ENCODE data around the gene ZNF783. TPM values are rescaled to one million over a fixed set of nuclear protein-coding genes. Genes with fewer than 3 reads are reported as not detected.

Gene ZNF783
- total and polyA plus RNA-seq, 2 donors (not counting 1 experiment from before 2014, with no cell fraction given) = 38.1 to 43.8 TPM

DNA sequence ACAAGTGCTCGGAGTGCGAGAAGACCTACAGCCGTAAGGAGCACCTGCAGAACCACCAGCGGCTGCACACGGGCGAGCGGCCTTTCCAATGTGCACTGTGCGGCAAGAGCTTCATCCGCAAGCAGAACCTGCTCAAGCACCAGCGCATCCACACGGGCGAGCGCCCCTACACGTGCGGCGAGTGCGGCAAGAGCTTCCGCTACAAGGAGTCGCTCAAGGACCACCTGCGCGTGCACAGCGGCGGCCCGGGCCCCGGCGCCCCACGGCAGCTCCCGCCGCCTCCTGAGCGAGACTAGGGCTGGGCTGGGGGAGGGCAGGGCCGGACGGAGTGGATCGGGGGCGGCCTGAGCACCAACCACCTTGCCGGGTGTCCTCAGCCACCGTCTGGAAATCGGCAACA lies 37.6 kb upstream of the ZNF783 start:
- CTCF ChIA-PET = no interaction called here
- intact Hi-C loops (cut with micrococcal nuclease) = no loop called here
- H3K36me3 ChIP-seq (replicated peaks in 1 of 2; ENCODE audit: control extremely low read depth in 1 of 2, control insufficient read depth in 1 of 2, extremely low read depth in 1 of 2, insufficient read depth in 2 of 2, low read length in 1 of 2) = peaks cover 0 to 13% of the 10 kb centered on the region in 2 experiments
- no peaks in the 10 kb centered on the region for H4K20me1 ChIP-seq (ENCODE audit: control insufficient read depth, insufficient read depth, low read length, poor library complexity, severe bottlenecking)
- TF ChIP-seq, protein P1, sequence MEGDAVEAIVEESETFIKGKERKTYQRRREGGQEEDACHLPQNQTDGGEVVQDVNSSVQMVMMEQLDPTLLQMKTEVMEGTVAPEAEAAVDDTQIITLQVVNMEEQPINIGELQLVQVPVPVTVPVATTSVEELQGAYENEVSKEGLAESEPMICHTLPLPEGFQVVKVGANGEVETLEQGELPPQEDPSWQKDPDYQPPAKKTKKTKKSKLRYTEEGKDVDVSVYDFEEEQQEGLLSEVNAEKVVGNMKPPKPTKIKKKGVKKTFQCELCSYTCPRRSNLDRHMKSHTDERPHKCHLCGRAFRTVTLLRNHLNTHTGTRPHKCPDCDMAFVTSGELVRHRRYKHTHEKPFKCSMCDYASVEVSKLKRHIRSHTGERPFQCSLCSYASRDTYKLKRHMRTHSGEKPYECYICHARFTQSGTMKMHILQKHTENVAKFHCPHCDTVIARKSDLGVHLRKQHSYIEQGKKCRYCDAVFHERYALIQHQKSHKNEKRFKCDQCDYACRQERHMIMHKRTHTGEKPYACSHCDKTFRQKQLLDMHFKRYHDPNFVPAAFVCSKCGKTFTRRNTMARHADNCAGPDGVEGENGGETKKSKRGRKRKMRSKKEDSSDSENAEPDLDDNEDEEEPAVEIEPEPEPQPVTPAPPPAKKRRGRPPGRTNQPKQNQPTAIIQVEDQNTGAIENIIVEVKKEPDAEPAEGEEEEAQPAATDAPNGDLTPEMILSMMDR (IDR thresholded peaks at IDR 0.05) = no peak
- TF ChIP-seq EZH2 (IDR thresholded peaks at IDR 0.05; ENCODE audit: borderline replicate concordance, insufficient read depth, low read depth, low read length, poor library complexity, severe bottlenecking) = no peak
- no peaks in the 10 kb centered on the region for H3K79me2 ChIP-seq (ENCODE audit: control insufficient read depth, insufficient read depth, low read length)
- no peak overlapping the region for H3K4me2 ChIP-seq (replicated peaks; ENCODE audit: low read depth, low read length, poor library complexity, severe bottlenecking)
- no peaks in the 10 kb centered on the region for H3K9me3 Mint-ChIP-seq (ENCODE audit: insufficient read depth)
- DNase-seq (no peak), ATAC-seq (ENCODE audit: low read depth) (no peak)
- H2AFZ ChIP-seq (ENCODE audit: insufficient read depth, low read depth, low read length, poor library complexity, severe bottlenecking) = no peak overlapping the region
- no peaks in the 10 kb centered on the region for H3K4me1 ChIP-seq (ENCODE audit: control insufficient read depth in 2 of 2, insufficient read depth in 2 of 2, low read length in 2 of 2)
- H3K4me1 Mint-ChIP-seq = no peaks in the 10 kb centered on the region
- H3K9me3 ChIP-seq (ENCODE audit: control extremely low read depth in 1 of 3, control insufficient read depth in 2 of 3, insufficient read depth in 1 of 3, low read length in 2 of 3) = peaks cover 0 to 14% (median 0%) of the 10 kb centered on the region in 3 donors
- H3K4me3 Mint-ChIP-seq = no peak overlapping the region
- H3K27ac ChIP-seq (ENCODE audit: low read length in 2 of 2) = no peak overlapping the region
- POLR2A ChIA-PET = no interaction called here
- no peaks in the 10 kb centered on the region for H3K27me3 Mint-ChIP-seq
- H3K4me3 ChIP-seq (ENCODE audit: control extremely low read depth in 1 of 5, extremely low read depth in 1 of 5, insufficient read depth in 1 of 5, low read depth in 2 of 5, low read length in 4 of 5) = no peak overlapping the region
- WGBS (ENCODE audit: insufficient coverage) = 98% methylated on average over 37 of the region's 37 CpGs
- no peaks in the 10 kb centered on the region for H3K27me3 ChIP-seq (replicated peaks in 1 of 4; ENCODE audit: control extremely low read depth in 1 of 4, control insufficient read depth in 3 of 4, insufficient read depth in 4 of 4, low read length in 3 of 4)
- no peak overlapping the region for H3K9ac ChIP-seq (ENCODE audit: low read length)
- no peak overlapping the region for H3K27ac Mint-ChIP-seq

DNA sequence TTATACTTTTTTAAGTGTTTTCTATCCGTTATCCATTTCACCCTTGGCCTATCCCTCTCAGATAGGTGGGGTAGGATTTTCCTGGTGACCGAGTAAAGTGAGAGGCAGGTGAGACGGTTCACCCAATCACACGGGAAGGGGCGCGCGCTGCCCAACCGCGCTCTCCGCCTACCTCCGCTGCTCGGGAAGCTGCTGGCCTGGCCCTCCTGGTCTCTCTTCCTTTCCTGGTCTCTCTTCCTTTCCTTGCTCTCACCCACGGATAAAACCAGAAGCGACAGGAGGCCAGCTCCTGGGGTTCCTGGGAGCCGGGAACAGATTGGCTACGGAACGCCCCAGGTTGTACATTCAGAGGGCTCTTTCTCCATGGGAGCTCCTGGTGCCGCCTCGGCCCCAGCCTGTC lies 36.9 kb upstream of the ZNF783 start:
- Histone ChIP-seq H3K36me3 (replicated peaks in 1 of 2; ENCODE audit: control extremely low read depth in 1 of 2, control insufficient read depth in 1 of 2, extremely low read depth in 1 of 2, insufficient read depth in 2 of 2, low read length in 1 of 2) (peaks cover 0 to 10% of the 10 kb centered on the region in 2 experiments), H3K79me2 (ENCODE audit: control insufficient read depth, insufficient read depth, low read length) (no peaks in the 10 kb centered on the region), H2AFZ (ENCODE audit: insufficient read depth, low read depth, low read length, poor library complexity, severe bottlenecking) (no peak overlapping the region), H3K27me3 (replicated peaks in 1 of 4; ENCODE audit: control extremely low read depth in 1 of 4, control insufficient read depth in 3 of 4, insufficient read depth in 4 of 4, low read length in 3 of 4) (no peaks in the 10 kb centered on the region), H3K9me3 (ENCODE audit: control extremely low read depth in 1 of 3, control insufficient read depth in 2 of 3, insufficient read depth in 1 of 3, low read length in 2 of 3) (peaks cover 0 to 14% (median 0%) of the 10 kb centered on the region in 3 donors), H3K4me1 (ENCODE audit: control insufficient read depth in 2 of 2, insufficient read depth in 2 of 2, low read length in 2 of 2) (no peaks in the 10 kb centered on the region), H3K4me3 (ENCODE audit: control extremely low read depth in 1 of 5, extremely low read depth in 1 of 5, insufficient read depth in 1 of 5, low read depth in 2 of 5, low read length in 4 of 5) (no peak overlapping the region), H3K9ac (ENCODE audit: low read length) (no peak overlapping the region), H4K20me1 (ENCODE audit: control insufficient read depth, insufficient read depth, low read length, poor library complexity, severe bottlenecking) (no peaks in the 10 kb centered on the region), H3K27ac (ENCODE audit: low read length in 2 of 2) (no peak overlapping the region), H3K4me2 (replicated peaks; ENCODE audit: low read depth, low read length, poor library complexity, severe bottlenecking) (no peak overlapping the region)
- TF ChIP-seq, protein P1 (IDR thresholded peaks at IDR 0.05) = no peak
- TF ChIP-seq EZH2 (IDR thresholded peaks at IDR 0.05; ENCODE audit: borderline replicate concordance, insufficient read depth, low read depth, low read length, poor library complexity, severe bottlenecking) = no peak
- 99% methylated on average over 16 of the region's 19 CpGs for WGBS (ENCODE audit: insufficient coverage)
- CTCF ChIA-PET = no interaction called here
- no peaks in the 10 kb centered on the region for H3K9me3 Mint-ChIP-seq (ENCODE audit: insufficient read depth)
- no peaks in the 10 kb centered on the region for H3K4me1 Mint-ChIP-seq
- H3K27ac Mint-ChIP-seq = no peak overlapping the region
- DNase-seq (no peak), ATAC-seq (ENCODE audit: low read depth) (no peak)
- intact Hi-C loops (cut with micrococcal nuclease) = no loop called here
- H3K27me3 Mint-ChIP-seq = no peaks in the 10 kb centered on the region
- no peak overlapping the region for H3K4me3 Mint-ChIP-seq
- POLR2A ChIA-PET = no interaction called here

Measured in B cell (primary cell).